SK-N-MC (cell line): ENCODE measurements around the gene DCTPP1.

Experiments
- EZH2 ChIP-seq: fragments of 200-600 bp; sonication (generic); IDR thresholded peaks from one replicate; pipeline ENCODE4 v1.6.1; 2017; ENCODE audit warnings: antibody characterized with exemption
- POLR2AphosphoS5 ChIP-seq: IDR thresholded peaks from 2 replicates; pipeline ENCODE4 v1.6.1; 2012; ENCODE audit warnings: mild to moderate bottlenecking, low read depth, low read length, borderline replicate concordance

- no peak for TF ChIP-seq EZH2
- no peak for TF ChIP-seq POLR2AphosphoS5
Observed at GRCh38 chr16:30418350-30419181, 11.3 kb downstream of the DCTPP1 start.
